K562 (cell line): Measurements from ENCODE around the gene PLAAT4. TPM values are rescaled to one million over a fixed set of nuclear protein-coding genes. Genes with fewer than 3 reads are reported as not detected.

ENCODE experiments used
- MGA ChIP-seq: fragments of 450-650 bp; IDR thresholded peaks from 2 replicates; pipeline ENCODE4 v1.6.1; 2016; ENCODE audit warnings: mild to moderate bottlenecking, moderate library complexity
- PREB ChIP-seq: sonication (generic); formaldehyde crosslinking; IDR thresholded peaks from 2 replicates; pipeline ENCODE4 v1.8.1; 2023; ENCODE audit warnings: mild to moderate bottlenecking, missing genetic modification reagents
- RREB1 ChIP-seq: fragments of 250-450 bp; sonication (Bioruptor Pico); IDR thresholded peaks from 2 replicates; pipeline ENCODE4 v1.4.0; 2020
- SIRT6 ChIP-seq: IDR thresholded peaks from one replicate; pipeline ENCODE4 v1.6.1; 2012; ENCODE audit warnings: low read depth, mild to moderate bottlenecking, control low read depth, inconsistent platforms, low read length, moderate library complexity
- SP2 ChIP-seq: IDR thresholded peaks from 2 replicates; pipeline ENCODE4 v1.6.1; 2011; ENCODE audit warnings: mild to moderate bottlenecking, low read depth, low read length, moderate library complexity; ENCODE audit not compliant: poor library complexity, severe bottlenecking; ENCODE audit errors: extremely low read depth
- ZNF766 ChIP-seq: fragments of 200-800 bp; sonication (Bioruptor generic); conservative IDR thresholded peaks from 2 replicates; pipeline ENCODE4 v1.6.1; 2016; ENCODE audit warnings: missing genetic modification characterization, missing compliant biosample characterization
- polyA plus RNA-seq, 8 experiments: library from polyadenylated mRNA; depleted of rRNA in 4 of 8; stranded (reverse) in 5 of 8; unstranded in 3 of 8; fragments of >200 nt; fragmentation: Nextera tagmentation in 2 of 8; fragmentation: Illumina TruSeq in 1 of 8; extraction: Ambion mirVana in 2 of 8; extraction: Trizol in 1 of 8; gene quantifications; 2 replicates each; pipeline versions ENCODE4 v1.2.1 to v1.2.3, GENCODE V29; 2011 to 2014; ENCODE audit warnings: inconsistent platforms in 1 of 8, missing spikeins in 1 of 8
- total RNA-seq, 7 experiments: library from RNA; depleted of rRNA in 6 of 7; stranded (reverse); fragments of >200 nt in 6 of 7; fragmentation: Illumina TruSeq in 2 of 7; extraction: Trizol in 2 of 7; gene quantifications; 2 replicates each; pipeline versions ENCODE4 v1.2.1 to v1.2.3, GENCODE V29; 2011 to 2021; ENCODE audit warnings: low replicate concordance in 1 of 7
- TF ChIP-seq, protein P1 (sequence below): sonication (generic); formaldehyde crosslinking; IDR thresholded peaks from 2 replicates; pipeline ENCODE4 v1.8.0; 2022; ENCODE audit warnings: mild to moderate bottlenecking, missing genetic modification reagents

The PLAAT4 gene
- total and polyA plus RNA-seq, 9 of the 15 experiments (the other 6 are each of a cell fraction or from before 2014, with no cell fraction given): 0.54 to 3.0 (median 1.3) TPM; not detected in 1

GRCh38 chr11:63534895-63535461 lies 1.6 kb upstream of the PLAAT4 start (continued):
- TF ChIP-seq, protein P1, sequence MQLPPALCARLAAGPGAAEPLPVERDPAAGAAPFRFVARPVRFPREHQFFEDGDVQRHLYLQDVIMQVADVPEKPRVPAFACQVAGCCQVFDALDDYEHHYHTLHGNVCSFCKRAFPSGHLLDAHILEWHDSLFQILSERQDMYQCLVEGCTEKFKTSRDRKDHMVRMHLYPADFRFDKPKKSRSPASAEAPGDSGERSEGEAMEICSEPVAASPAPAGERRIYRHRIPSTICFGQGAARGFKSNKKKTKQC (CRISPR knock-in tag): no peak
- TF ChIP-seq SIRT6 (no peak), MGA (no peak), SP2 (no peak), PREB (CRISPR knock-in tag) (no peak), RREB1 (peak; percentile 97), ZNF766 (CRISPR knock-in tag) (peak; percentile 100)
